ENCODE data around the gene ZNRF2.

Gene ZNRF2

DNA sequence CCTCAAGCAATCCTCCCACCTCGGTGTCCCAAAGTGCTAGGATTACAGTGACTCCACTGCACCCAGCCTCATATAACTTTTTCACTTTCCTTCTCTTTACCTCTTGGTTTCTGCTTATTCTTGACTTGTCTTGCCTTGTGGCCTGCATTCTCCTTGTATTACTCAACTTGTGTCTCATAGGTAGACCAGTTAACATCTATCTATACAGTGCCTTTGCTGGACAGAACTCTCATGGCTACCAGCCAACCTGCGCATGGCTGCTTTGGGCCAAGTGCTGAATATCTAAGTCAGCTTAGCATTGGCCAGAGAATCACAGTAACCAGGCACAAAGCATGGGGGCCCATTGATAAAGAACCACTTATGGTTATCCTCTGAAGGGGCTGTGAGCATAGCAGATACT lies 42.6 kb upstream of the ZNRF2 start:
- H3K27me3 ChIP-seq (ENCODE audit: control insufficient read depth, insufficient read depth, low read length) = no peaks in the 10 kb centered on the region
- H3K9me3 ChIP-seq (ENCODE audit: control insufficient read depth, low read length) = no peaks in the 10 kb centered on the region
- peaks cover 34% of the 10 kb centered on the region for H3K4me1 ChIP-seq
- TF ChIP-seq, protein P1, sequence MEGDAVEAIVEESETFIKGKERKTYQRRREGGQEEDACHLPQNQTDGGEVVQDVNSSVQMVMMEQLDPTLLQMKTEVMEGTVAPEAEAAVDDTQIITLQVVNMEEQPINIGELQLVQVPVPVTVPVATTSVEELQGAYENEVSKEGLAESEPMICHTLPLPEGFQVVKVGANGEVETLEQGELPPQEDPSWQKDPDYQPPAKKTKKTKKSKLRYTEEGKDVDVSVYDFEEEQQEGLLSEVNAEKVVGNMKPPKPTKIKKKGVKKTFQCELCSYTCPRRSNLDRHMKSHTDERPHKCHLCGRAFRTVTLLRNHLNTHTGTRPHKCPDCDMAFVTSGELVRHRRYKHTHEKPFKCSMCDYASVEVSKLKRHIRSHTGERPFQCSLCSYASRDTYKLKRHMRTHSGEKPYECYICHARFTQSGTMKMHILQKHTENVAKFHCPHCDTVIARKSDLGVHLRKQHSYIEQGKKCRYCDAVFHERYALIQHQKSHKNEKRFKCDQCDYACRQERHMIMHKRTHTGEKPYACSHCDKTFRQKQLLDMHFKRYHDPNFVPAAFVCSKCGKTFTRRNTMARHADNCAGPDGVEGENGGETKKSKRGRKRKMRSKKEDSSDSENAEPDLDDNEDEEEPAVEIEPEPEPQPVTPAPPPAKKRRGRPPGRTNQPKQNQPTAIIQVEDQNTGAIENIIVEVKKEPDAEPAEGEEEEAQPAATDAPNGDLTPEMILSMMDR (IDR thresholded peaks at IDR 0.05) = no peak
- no peaks in the 10 kb centered on the region for H3K79me2 ChIP-seq
- H3K9ac ChIP-seq = no peak overlapping the region
- no peak overlapping the region for H3K27ac ChIP-seq
- H2AFZ ChIP-seq = no peak overlapping the region
- H3K36me3 ChIP-seq (ENCODE audit: control insufficient read depth, insufficient read depth, low read length) = no peaks in the 10 kb centered on the region
- H3K4me2 ChIP-seq (ENCODE audit: low read length) = no peak overlapping the region
- no peak overlapping the region for H3K4me3 ChIP-seq (ENCODE audit: low read depth, low read length)

GRCh38 chr7:30244340-30244739 lies 40.1 kb upstream of the ZNRF2 start:
- no peaks in the 10 kb centered on the region for H3K9me3 ChIP-seq (ENCODE audit: control insufficient read depth, low read length)
- no peaks in the 10 kb centered on the region for H3K79me2 ChIP-seq
- H3K4me3 ChIP-seq (ENCODE audit: low read depth, low read length) = no peak overlapping the region
- no peak overlapping the region for H3K4me2 ChIP-seq (ENCODE audit: low read length)
- no peaks in the 10 kb centered on the region for H3K27me3 ChIP-seq (ENCODE audit: control insufficient read depth, insufficient read depth, low read length)
- H3K36me3 ChIP-seq (ENCODE audit: control insufficient read depth, insufficient read depth, low read length) = no peaks in the 10 kb centered on the region
- H3K27ac ChIP-seq = no peak overlapping the region
- no peak overlapping the region for H3K9ac ChIP-seq
- peaks cover 33% of the 10 kb centered on the region for H3K4me1 ChIP-seq
- H2AFZ ChIP-seq = no peak overlapping the region
- TF ChIP-seq, protein P1 (IDR thresholded peaks at IDR 0.05) = no peak

- no peaks in the 10 kb centered on the region for H3K27me3 ChIP-seq (ENCODE audit: control insufficient read depth, insufficient read depth, low read length)
- H3K9ac ChIP-seq = no peak overlapping the region
- TF ChIP-seq, protein P1 (IDR thresholded peaks at IDR 0.05) = no peak
- H3K36me3 ChIP-seq (ENCODE audit: control insufficient read depth, insufficient read depth, low read length) = no peaks in the 10 kb centered on the region
- no peak overlapping the region for H3K27ac ChIP-seq
- H3K4me2 ChIP-seq (ENCODE audit: low read length) = no peak overlapping the region
- H3K4me1 ChIP-seq = peaks cover 47% of the 10 kb centered on the region
- no peaks in the 10 kb centered on the region for H3K9me3 ChIP-seq (ENCODE audit: control insufficient read depth, low read length)
- no peak overlapping the region for H2AFZ ChIP-seq
- H3K79me2 ChIP-seq = no peaks in the 10 kb centered on the region
- H3K4me3 ChIP-seq (ENCODE audit: low read depth, low read length) = no peak overlapping the region
Observed at GRCh38 chr7:30245913-30246312, 38.5 kb upstream of the ZNRF2 start.

- Histone ChIP-seq H3K9ac (no peak overlapping the region), H3K79me2 (no peaks in the 10 kb centered on the region), H3K4me3 (ENCODE audit: low read depth, low read length) (no peak overlapping the region), H3K27ac (no peak overlapping the region), H3K36me3 (ENCODE audit: control insufficient read depth, insufficient read depth, low read length) (no peaks in the 10 kb centered on the region), H3K27me3 (ENCODE audit: control insufficient read depth, insufficient read depth, low read length) (no peaks in the 10 kb centered on the region), H3K4me2 (ENCODE audit: low read length) (no peak overlapping the region), H3K9me3 (ENCODE audit: control insufficient read depth, low read length) (no peaks in the 10 kb centered on the region), H3K4me1 (peaks cover 51% of the 10 kb centered on the region), H2AFZ (peak overlapping the region; percentile 19)
- TF ChIP-seq, protein P1 (IDR thresholded peaks at IDR 0.05) = no peak
Observed at GRCh38 chr7:30246392-30246791, 38.0 kb upstream of the ZNRF2 start.

DNA sequence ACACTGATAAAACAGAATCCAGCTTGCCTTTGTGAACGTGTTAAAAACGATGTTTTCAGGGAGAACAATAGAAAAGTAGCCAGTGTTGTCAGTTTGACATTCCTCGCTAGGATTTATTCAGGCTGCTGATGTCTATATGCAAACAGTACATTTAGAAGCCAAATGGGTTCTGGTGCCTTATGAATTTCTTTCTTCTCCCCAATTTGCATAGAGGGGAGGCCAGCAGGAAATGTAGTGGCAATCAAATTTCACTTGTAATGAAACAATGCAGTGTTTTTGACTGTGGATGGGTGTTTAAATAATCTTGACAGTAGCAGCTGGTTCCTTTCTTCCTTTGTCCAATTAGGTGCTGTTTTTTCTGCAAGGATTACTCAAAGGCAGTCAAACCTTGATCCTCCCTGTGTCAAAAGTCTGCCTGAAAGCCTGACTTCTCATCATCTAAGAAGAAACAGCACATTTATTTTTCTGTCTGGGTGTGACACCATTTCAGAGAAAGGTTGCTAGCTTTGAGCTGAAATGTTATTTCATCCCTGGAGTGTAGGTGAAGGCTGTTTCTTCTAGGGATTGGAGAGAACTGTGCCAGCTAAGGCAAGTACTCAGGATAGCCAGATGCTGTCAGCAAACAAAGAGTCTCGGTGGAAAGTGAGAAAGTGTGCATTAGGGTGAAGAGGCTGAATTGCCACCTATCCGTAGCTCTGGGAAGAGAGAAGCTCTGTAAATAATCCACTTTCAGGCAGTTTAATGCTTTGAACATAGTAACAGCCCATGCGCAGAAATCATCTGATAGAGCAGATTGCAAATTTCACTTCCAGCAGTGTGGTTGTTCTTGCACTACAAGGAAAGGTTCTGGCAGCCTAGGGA lies 36.6 kb upstream of the ZNRF2 start:
- Histone ChIP-seq H3K4me3 (ENCODE audit: low read depth, low read length) (no peak overlapping the region), H2AFZ (peak overlapping the region; percentile 54), H3K36me3 (ENCODE audit: control insufficient read depth, insufficient read depth, low read length) (no peaks in the 10 kb centered on the region), H3K27me3 (ENCODE audit: control insufficient read depth, insufficient read depth, low read length) (no peaks in the 10 kb centered on the region), H3K79me2 (no peaks in the 10 kb centered on the region), H3K27ac (no peak overlapping the region), H3K9ac (no peak overlapping the region), H3K9me3 (ENCODE audit: control insufficient read depth, low read length) (no peaks in the 10 kb centered on the region), H3K4me2 (ENCODE audit: low read length) (no peak overlapping the region), H3K4me1 (peaks cover 61% of the 10 kb centered on the region)
- TF ChIP-seq, protein P1 (IDR thresholded peaks at IDR 0.05) = no peak
